Muscle of leg (tissue), 16 donors: Measurements from ENCODE around the gene RTL1. TPM values are rescaled to one million over a fixed set of nuclear protein-coding genes. Genes with fewer than 3 reads are reported as not detected.
A peak's percentile ranks its signal among the peaks of the same experiment; 100 is the strongest.

Source experiments
- DNase-seq: peaks from one replicate; pipeline ENCODE4 v3.0.0; 2013
- H3K27ac ChIP-seq: one replicate; pipeline ENCODE4 v1.5.1; 2013; ENCODE audit warnings: mild to moderate bottlenecking, low read length, control low read depth
- H3K27me3 ChIP-seq: one replicate; pipeline ENCODE4 v1.6.1; 2013; ENCODE audit warnings: low read length; ENCODE audit not compliant: control insufficient read depth, insufficient read depth
- H3K36me3 ChIP-seq: one replicate; pipeline ENCODE4 v1.6.1; 2013; ENCODE audit warnings: low read length; ENCODE audit not compliant: control insufficient read depth, insufficient read depth
- H3K4me1 ChIP-seq: one replicate; pipeline ENCODE4 v1.6.1; 2013; ENCODE audit warnings: low read length; ENCODE audit not compliant: control insufficient read depth, insufficient read depth
- H3K4me3 ChIP-seq: one replicate; pipeline ENCODE4 v1.5.1; 2013; ENCODE audit warnings: low read length, control low read depth
- H3K9me3 ChIP-seq: replicated peaks from 2 replicates; pipeline ENCODE4 v1.6.1; 2013; ENCODE audit warnings: low read depth, low read length; ENCODE audit not compliant: control insufficient read depth
- WGBS: methylation state at CpG from one replicate; pipeline ENCODE4 v1.1.5; 2013; ENCODE audit warnings: missing lambda C conversion rate; ENCODE audit not compliant: insufficient coverage; 5-methylcytosine and 5-hydroxymethylcytosine counted together
- long read RNA-seq, 11 donors: transcript quantifications; one replicate each; lab custom pipeline, GENCODE V29; 2026
- polyA plus RNA-seq, 8 donors: library from polyadenylated mRNA; unstranded; fragments of 120-200 nt; gene quantifications; one replicate each; pipeline versions ENCODE4 v1.2.1 to v1.2.3, GENCODE V29; 2013; ENCODE audit warnings: inconsistent platforms in 1 of 8, low replicate concordance in 1 of 8; ENCODE audit not compliant: insufficient read length in 8 of 8, insufficient read depth in 1 of 8
- total RNA-seq: library from RNA; stranded (reverse); fragments of 120-200 nt; gene quantifications from one replicate; pipeline ENCODE4 v1.2.4, GENCODE V29; 2013

The RTL1 gene
- total RNA-seq, result 12.8 TPM
- 10 to 100 TPM; 29.5 to 58.1 (median 45.3) TPM for polyA plus RNA-seq
- long read RNA-seq, donor 1, full-length matches to known transcripts, result 8 of 8 reads
- long read RNA-seq, donor 1, partial matches to known transcripts, result 0 of 8 reads
- long read RNA-seq, donor 1, other reads (novel, unspliced or antisense), result 0 of 8 reads
- long read RNA-seq, donor 2, full-length matches to known transcripts, result 2 of 2 reads
- long read RNA-seq, donor 2, partial matches to known transcripts, result 0 of 2 reads
- long read RNA-seq, donor 2, other reads (novel, unspliced or antisense), result 0 of 2 reads
- long read RNA-seq, donor 3, full-length matches to known transcripts, result 19 of 25 reads
- long read RNA-seq, donor 3, partial matches to known transcripts, result 6 of 25 reads
- long read RNA-seq, donor 3, other reads (novel, unspliced or antisense), result 0 of 25 reads
- long read RNA-seq, donor 4, full-length matches to known transcripts, result 20 of 20 reads
- long read RNA-seq, donor 4, partial matches to known transcripts, result 0 of 20 reads
- long read RNA-seq, donor 4, other reads (novel, unspliced or antisense), result 0 of 20 reads
- long read RNA-seq, donor 5, full-length matches to known transcripts, result 20 of 20 reads
- long read RNA-seq, donor 5, partial matches to known transcripts, result 0 of 20 reads
- long read RNA-seq, donor 5, other reads (novel, unspliced or antisense), result 0 of 20 reads
- long read RNA-seq, donor 6, full-length matches to known transcripts, result 29 of 43 reads
- long read RNA-seq, donor 6, partial matches to known transcripts, result 14 of 43 reads
- long read RNA-seq, donor 6, other reads (novel, unspliced or antisense), result 0 of 43 reads
- long read RNA-seq, donor 7, full-length matches to known transcripts, result 20 of 20 reads
- long read RNA-seq, donor 7, partial matches to known transcripts, result 0 of 20 reads
- long read RNA-seq, donor 7, other reads (novel, unspliced or antisense), result 0 of 20 reads
- long read RNA-seq, donor 8, full-length matches to known transcripts, result 14 of 14 reads
- long read RNA-seq, donor 8, partial matches to known transcripts, result 0 of 14 reads
- long read RNA-seq, donor 8, other reads (novel, unspliced or antisense), result 0 of 14 reads
- long read RNA-seq, donor 9, full-length matches to known transcripts, result 25 of 25 reads
- long read RNA-seq, donor 9, partial matches to known transcripts, result 0 of 25 reads
- long read RNA-seq, donor 9, other reads (novel, unspliced or antisense), result 0 of 25 reads
- long read RNA-seq, donor 10, full-length matches to known transcripts, result 32 of 32 reads
- long read RNA-seq, donor 10, partial matches to known transcripts, result 0 of 32 reads
- long read RNA-seq, donor 10, other reads (novel, unspliced or antisense), result 0 of 32 reads
- long read RNA-seq, donor 11, full-length matches to known transcripts, result 19 of 38 reads
- long read RNA-seq, donor 11, partial matches to known transcripts, result 19 of 38 reads
- long read RNA-seq, donor 11, other reads (novel, unspliced or antisense), result 0 of 38 reads

- Histone ChIP-seq H3K36me3 (peaks cover 71% of the 10 kb centered on the region), H3K27ac (peak within 1 kb of the TSS; percentile 92), H3K27me3 (peaks cover 8% of the 10 kb centered on the region), H3K4me3 (peak within 1 kb of the TSS; percentile 22), H3K4me1 (peaks cover 64% of the 10 kb centered on the region), H3K9me3 (no peaks in the 10 kb centered on the region)
- 57% methylated on average over 9 of the region's 12 CpGs for WGBS
- DNase-seq, result no peak
Observed at GRCh38 chr14:100903672-100904185, at the start of gene RTL1. RTL1 (minus strand) TSS chr14:100903722; CDS start chr14:100884788, 18,934 bp downstream.

- WGBS, result no CpG with 5 or more reads among the region's 3 CpGs
- Histone ChIP-seq H3K27me3 (no peaks in the 10 kb centered on the region), H3K4me3 (no peak overlapping the region), H3K27ac (no peak overlapping the region), H3K36me3 (peaks cover 16% of the 10 kb centered on the region), H3K4me1 (no peaks in the 10 kb centered on the region), H3K9me3 (no peaks in the 10 kb centered on the region)
- no peak for DNase-seq
Observed at GRCh38 chr14:100950024-100950423, 46.5 kb upstream of the RTL1 start.

GRCh38 chr14:100944052-100944451 lies 40.5 kb upstream of the RTL1 start:
- no peak overlapping the region for H3K27ac ChIP-seq
- no peak overlapping the region for H3K4me3 ChIP-seq
- H3K36me3 ChIP-seq, result peaks cover 17% of the 10 kb centered on the region
- no CpG with 5 or more reads among the region's 2 CpGs for WGBS
- DNase-seq, result no peak
- H3K9me3 ChIP-seq, result no peaks in the 10 kb centered on the region
- H3K4me1 ChIP-seq, result no peaks in the 10 kb centered on the region
- H3K27me3 ChIP-seq, result no peaks in the 10 kb centered on the region

GRCh38 chr14:100930270-100930669 lies 26.7 kb upstream of the RTL1 start:
- no peak for DNase-seq
- no peak overlapping the region for H3K4me3 ChIP-seq
- peaks cover 4% of the 10 kb centered on the region for H3K9me3 ChIP-seq
- H3K27me3 ChIP-seq, result no peaks in the 10 kb centered on the region
- WGBS, result no CpG with 5 or more reads among the region's 2 CpGs
- H3K4me1 ChIP-seq, result no peaks in the 10 kb centered on the region
- H3K27ac ChIP-seq, result no peak overlapping the region
- peaks cover 17% of the 10 kb centered on the region for H3K36me3 ChIP-seq

- DNase-seq, result no peak
- Histone ChIP-seq H3K27me3 (no peaks in the 10 kb centered on the region), H3K4me1 (no peaks in the 10 kb centered on the region), H3K4me3 (no peak overlapping the region), H3K9me3 (no peaks in the 10 kb centered on the region), H3K36me3 (peaks cover 44% of the 10 kb centered on the region), H3K27ac (no peak overlapping the region)
- WGBS, result no CpG with 5 or more reads among the region's 2 CpGs
Observed at GRCh38 chr14:100915560-100915959, 12.0 kb upstream of the RTL1 start.

GRCh38 chr14:100914597-100915021 lies 11.1 kb upstream of the RTL1 start:
- Histone ChIP-seq H3K27ac (no peak overlapping the region), H3K4me1 (no peaks in the 10 kb centered on the region), H3K36me3 (peaks cover 53% of the 10 kb centered on the region), H3K9me3 (no peaks in the 10 kb centered on the region), H3K4me3 (no peak overlapping the region), H3K27me3 (no peaks in the 10 kb centered on the region)
- 58% methylated on average over 2 of the region's 3 CpGs for WGBS
- DNase-seq, result no peak

GRCh38 chr14:100911665-100912316 lies 8.3 kb upstream of the RTL1 start:
- DNase-seq, result no peak
- Histone ChIP-seq H3K4me1 (no peaks in the 10 kb centered on the region), H3K27ac (no peak overlapping the region), H3K27me3 (no peaks in the 10 kb centered on the region), H3K36me3 (peaks cover 62% of the 10 kb centered on the region), H3K4me3 (no peak overlapping the region), H3K9me3 (no peaks in the 10 kb centered on the region)
- 69% methylated on average over 2 of the region's 8 CpGs for WGBS

DNA sequence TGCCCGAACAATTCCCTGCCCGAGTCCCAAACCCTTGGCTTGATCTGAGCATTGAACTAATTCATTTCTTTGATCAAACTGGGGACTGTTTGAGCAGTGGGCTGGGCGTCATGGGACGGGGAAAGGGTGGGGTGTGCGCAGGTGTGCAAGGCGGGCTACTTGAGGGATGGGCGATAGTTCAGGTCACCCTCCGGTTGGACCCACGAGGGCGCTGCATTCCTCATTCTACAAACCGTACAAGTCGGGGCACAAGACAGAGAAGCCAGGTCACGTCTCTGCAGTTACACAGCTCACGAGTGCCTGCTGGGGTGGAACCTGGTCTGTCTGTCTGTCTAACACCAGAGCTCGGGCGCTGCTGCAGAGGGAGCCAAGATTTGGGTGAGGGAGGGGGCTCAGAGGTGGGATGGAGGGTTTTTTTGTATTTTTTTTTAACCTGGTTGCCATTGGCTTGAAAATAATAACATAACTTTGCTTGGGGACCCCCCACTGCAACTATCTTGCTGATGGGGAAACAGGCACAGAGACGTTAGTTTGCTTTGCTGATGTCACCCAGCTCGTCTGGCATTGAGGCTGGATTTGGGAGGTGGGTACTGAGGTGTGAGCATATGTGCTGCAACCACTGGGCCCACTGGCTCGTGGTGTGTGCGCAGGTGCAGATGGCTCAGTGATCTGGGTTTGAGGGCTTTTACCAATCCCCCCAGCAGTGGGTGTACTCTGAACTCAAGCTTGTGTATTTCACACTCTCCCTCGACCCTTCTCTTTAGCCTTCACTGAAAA lies 7.6 kb upstream of the RTL1 start:
- no peak for DNase-seq
- 90% methylated on average over 17 of the region's 21 CpGs for WGBS
- Histone ChIP-seq H3K9me3 (no peaks in the 10 kb centered on the region), H3K4me3 (no peak overlapping the region), H3K4me1 (no peaks in the 10 kb centered on the region), H3K36me3 (peaks cover 68% of the 10 kb centered on the region), H3K27ac (no peak overlapping the region), H3K27me3 (peaks cover 3% of the 10 kb centered on the region)
